Keratinocyte (primary cell): Measurements from ENCODE around the gene ODAD4.

Experiments used
- EZH2 ChIP-seq: IDR thresholded peaks from one replicate; pipeline ENCODE4 v1.6.1; 2012; ENCODE audit warnings: inconsistent platforms, mild to moderate bottlenecking, low read length, moderate library complexity
- TF ChIP-seq, protein P1 (sequence below), 3 experiments: IDR thresholded peaks in 1 of 3; conservative IDR thresholded peaks in 1 of 3; optimal IDR thresholded peaks in 1 of 3; 2 replicates in 2 of 3; 3 replicates in 1 of 3; pipeline versions ENCODE3 to v1.5.1; 2011; ENCODE audit warnings: low read length in 3 of 3, mild to moderate bottlenecking in 3 of 3, moderate library complexity in 2 of 3, control low read depth in 1 of 3, inconsistent platforms in 1 of 3; ENCODE audit not compliant: insufficient read depth in 2 of 3; ENCODE audit errors: extremely low read depth in 1 of 3

DNA sequence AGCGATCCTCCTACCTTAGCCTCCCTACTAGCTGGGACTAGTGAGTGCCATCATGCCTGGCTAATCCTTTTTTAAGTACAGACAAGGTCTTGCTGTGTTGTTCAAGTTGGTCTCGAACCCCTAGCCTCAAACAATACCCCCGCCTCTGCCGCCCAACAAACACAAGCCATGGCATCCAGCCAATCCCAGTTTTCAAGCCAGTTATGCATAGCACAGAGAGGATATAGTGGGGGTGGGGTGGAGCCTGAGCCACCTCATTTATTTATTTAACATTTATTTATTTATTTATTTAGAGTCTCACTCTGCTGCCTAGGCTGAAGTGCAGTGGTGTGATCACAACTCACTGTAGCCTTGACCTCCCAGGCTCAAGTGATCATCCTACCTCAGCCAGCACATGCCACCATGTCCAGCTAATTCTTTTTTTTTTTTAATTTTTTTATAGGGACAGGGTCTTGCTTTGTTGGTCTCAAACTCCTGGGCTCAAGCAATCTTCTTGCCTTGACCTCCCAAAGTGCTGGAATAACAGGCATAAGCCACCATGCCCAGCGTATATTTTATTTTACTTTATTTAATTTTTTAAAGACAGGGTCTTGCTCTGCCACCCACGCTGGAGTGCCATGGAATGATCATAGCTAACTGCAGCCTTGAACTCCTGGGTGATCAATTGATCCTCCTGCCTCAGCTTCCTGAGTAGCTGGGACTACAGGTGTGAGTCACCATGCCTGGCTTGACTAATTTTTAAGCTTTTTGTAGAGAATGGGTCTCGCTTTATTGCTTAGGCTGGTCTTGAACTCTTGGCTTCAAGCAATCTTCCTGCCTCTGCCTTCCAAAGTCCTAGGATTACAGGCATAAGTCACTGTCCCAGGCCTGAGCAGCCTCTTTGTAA, 39.0 kb upstream of the ODAD4 start:
- TF ChIP-seq, protein P1, sequence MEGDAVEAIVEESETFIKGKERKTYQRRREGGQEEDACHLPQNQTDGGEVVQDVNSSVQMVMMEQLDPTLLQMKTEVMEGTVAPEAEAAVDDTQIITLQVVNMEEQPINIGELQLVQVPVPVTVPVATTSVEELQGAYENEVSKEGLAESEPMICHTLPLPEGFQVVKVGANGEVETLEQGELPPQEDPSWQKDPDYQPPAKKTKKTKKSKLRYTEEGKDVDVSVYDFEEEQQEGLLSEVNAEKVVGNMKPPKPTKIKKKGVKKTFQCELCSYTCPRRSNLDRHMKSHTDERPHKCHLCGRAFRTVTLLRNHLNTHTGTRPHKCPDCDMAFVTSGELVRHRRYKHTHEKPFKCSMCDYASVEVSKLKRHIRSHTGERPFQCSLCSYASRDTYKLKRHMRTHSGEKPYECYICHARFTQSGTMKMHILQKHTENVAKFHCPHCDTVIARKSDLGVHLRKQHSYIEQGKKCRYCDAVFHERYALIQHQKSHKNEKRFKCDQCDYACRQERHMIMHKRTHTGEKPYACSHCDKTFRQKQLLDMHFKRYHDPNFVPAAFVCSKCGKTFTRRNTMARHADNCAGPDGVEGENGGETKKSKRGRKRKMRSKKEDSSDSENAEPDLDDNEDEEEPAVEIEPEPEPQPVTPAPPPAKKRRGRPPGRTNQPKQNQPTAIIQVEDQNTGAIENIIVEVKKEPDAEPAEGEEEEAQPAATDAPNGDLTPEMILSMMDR (optimal IDR thresholded peaks at IDR 0.05 in 1 of 3, IDR thresholded peaks at IDR 0.05 in 1 of 3, conservative IDR thresholded peaks at IDR 0.05 in 1 of 3; ENCODE audit: extremely low read depth in 1 of 3, insufficient read depth in 2 of 3, low read length in 3 of 3), result no peak
- no peak for TF ChIP-seq EZH2
